ENCODE results near the gene TRIP10. TPM values are rescaled to one million over a fixed set of nuclear protein-coding genes. Genes with fewer than 3 reads are reported as not detected.
A peak's percentile ranks its signal among the peaks of the same experiment; 100 is the strongest.
"Not testable (repeated sequence)": the region's sequence is repeated elsewhere in the genome, so short reads cannot be mapped to it uniquely, and the experiment has no call there.

Gene TRIP10
- total RNA-seq, 2 donors from 2014 or later = 44.8 to 76.5 TPM

DNA sequence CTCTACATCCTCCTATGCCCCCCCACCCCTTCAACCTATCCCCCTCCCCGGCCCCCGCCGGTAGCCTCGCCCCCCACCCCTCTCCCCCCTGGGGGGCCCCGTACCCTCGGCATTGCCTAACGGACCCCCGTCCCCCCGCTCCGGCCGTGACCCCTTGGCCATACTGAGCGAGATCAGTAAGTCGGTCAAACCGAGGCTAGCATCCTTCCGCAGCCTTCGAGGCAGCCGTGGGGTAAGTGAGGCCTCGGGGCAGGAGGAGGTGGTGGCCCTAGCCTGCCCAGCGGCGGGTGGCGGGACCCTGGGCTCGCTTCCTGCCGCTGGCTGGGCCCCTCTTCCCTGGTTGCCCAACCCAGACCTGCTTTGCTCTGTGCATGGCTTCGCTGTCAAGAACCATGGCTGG, 6.5 kb downstream of the TRIP10 start:
- Mint-ChIP-seq H3K36me3 (peaks cover 16% of the 10 kb centered on the region), H3K4me3 (no peak overlapping the region), H3K27ac (no peak overlapping the region), H3K27me3 (no peaks in the 10 kb centered on the region), H3K9me3 (no peaks in the 10 kb centered on the region), H3K4me1 (ENCODE audit: low read depth in 2 of 2) (peaks cover 0 to 20% of the 10 kb centered on the region in 2 donors)
- ATAC-seq = no peak
- DNase-seq (ENCODE audit: low spot score) = no peak

- not testable (repeated sequence) for ATAC-seq; H3K27me3 Mint-ChIP-seq; H3K9me3 Mint-ChIP-seq; H3K27ac Mint-ChIP-seq; DNase-seq (ENCODE audit: low spot score); H3K4me3 Mint-ChIP-seq
- peaks cover 16% of the 10 kb centered on the region for H3K36me3 Mint-ChIP-seq
- peaks cover 4 to 17% of the 10 kb centered on the region in 2 donors for H3K4me1 Mint-ChIP-seq (ENCODE audit: low read depth in 2 of 2)
Measured at GRCh38 chr19:6748543-6748942, 9.1 kb downstream of the TRIP10 start.

- no peaks in the 10 kb centered on the region for H3K27me3 Mint-ChIP-seq
- no peak overlapping the region for H3K4me3 Mint-ChIP-seq
- peaks cover 6 to 13% of the 10 kb centered on the region in 2 donors for H3K4me1 Mint-ChIP-seq (ENCODE audit: low read depth in 2 of 2)
- no peak for DNase-seq (ENCODE audit: low spot score)
- H3K27ac Mint-ChIP-seq = no peak overlapping the region
- no peaks in the 10 kb centered on the region for H3K9me3 Mint-ChIP-seq
- ATAC-seq = no peak
- peaks cover 7% of the 10 kb centered on the region for H3K36me3 Mint-ChIP-seq
Measured at GRCh38 chr19:6750062-6750461, 10.6 kb downstream of the TRIP10 start.

DNA sequence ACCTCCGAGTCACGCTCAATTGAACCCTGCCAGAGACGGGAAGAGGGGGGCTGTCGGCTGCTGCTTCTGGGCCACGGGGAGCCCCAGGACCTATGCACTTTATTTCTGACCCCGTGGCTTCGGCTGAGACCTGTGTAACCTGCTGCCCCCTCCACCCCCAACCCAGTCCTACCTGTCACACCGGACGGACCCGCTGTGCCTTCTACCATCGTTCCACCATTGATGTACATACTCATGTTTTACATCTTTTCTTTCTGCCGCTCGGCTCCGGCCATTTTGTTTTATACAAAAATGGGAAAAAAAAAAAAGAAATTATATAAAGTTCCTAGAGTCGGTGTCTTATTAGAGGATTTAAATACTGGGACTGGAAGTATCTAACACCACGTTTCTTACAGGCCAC, 11.7 kb downstream of the TRIP10 start:
- no peak overlapping the region for H3K4me3 Mint-ChIP-seq
- ATAC-seq = no peak
- H3K36me3 Mint-ChIP-seq = peaks cover 7% of the 10 kb centered on the region
- DNase-seq (ENCODE audit: low spot score) = no peak
- no peaks in the 10 kb centered on the region for H3K9me3 Mint-ChIP-seq
- no peak overlapping the region for H3K27ac Mint-ChIP-seq
- H3K27me3 Mint-ChIP-seq = no peaks in the 10 kb centered on the region
- H3K4me1 Mint-ChIP-seq (ENCODE audit: low read depth in 2 of 2) = peaks cover 6 to 13% of the 10 kb centered on the region in 2 donors

DNA sequence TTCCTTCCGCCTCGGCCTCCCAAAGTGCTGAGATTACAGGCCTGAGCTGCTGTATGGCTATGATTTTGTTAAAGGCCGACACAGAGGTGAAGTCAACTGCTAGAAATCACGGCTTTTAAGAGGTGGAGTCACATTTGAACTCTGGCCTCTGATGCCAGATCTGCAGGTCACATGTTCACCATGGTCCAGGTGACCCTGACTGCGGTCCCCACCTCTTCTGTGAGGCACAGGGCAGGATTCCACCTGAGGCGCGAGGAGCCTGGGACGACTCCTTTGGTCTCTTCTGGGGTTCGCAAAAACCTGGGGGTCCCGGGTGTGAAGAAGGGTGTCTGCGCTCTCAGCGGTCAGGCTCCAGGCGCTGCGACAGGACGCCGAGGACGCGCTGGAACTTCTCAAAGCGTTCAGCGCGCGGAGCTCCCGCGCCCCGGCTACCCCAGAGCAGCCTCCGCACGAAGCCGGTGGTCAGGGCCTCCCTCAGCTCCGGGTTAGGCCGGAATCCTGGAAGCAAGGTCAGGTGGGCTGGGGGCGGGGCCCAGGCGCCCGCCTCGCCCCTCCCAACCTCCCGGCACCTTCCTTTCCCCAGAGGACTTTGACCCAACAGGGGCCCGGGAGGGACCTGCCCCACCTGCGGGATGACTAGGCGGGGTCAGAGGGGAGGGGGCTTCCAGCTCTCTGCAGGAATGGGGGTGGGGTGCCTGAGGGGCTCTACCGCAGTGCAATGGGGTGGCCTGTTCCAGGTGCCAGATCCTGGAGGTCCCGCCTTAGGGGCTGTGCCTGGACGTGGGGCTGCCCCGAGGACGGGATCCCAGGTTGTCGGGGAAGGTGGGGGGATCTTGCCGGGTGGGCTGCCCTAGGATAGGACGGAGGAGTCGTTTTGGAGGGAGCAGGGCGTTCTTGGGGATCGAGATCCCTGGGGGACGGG, 13.0 kb downstream of the TRIP10 start:
- Mint-ChIP-seq H3K36me3 (peaks cover 7% of the 10 kb centered on the region), H3K27me3 (no peaks in the 10 kb centered on the region), H3K4me1 (ENCODE audit: low read depth in 2 of 2) (peaks cover 6 to 13% of the 10 kb centered on the region in 2 donors), H3K27ac (peak overlapping the region in 1 of 2 donors; percentile 31), H3K9me3 (no peaks in the 10 kb centered on the region), H3K4me3 (peak overlapping the region; percentile 81)
- DNase-seq (ENCODE audit: low spot score) (no peak), ATAC-seq (no peak)

- Mint-ChIP-seq H3K9me3 (no peaks in the 10 kb centered on the region), H3K27ac (peak overlapping the region; percentile 31 to 43), H3K4me3 (peak overlapping the region; percentile 81), H3K36me3 (peaks cover 8% of the 10 kb centered on the region), H3K27me3 (no peaks in the 10 kb centered on the region), H3K4me1 (ENCODE audit: low read depth in 2 of 2) (peaks cover 6 to 14% of the 10 kb centered on the region in 2 donors)
- ATAC-seq (peak; percentile 93 to 94), DNase-seq (ENCODE audit: low spot score) (peak; percentile 78)
Measured at GRCh38 chr19:6753178-6754031, 13.9 kb downstream of the TRIP10 start.

GRCh38 chr19:6754136-6754535, 14.7 kb downstream of the TRIP10 start:
- no peak overlapping the region for H3K4me3 Mint-ChIP-seq
- peaks cover 12% of the 10 kb centered on the region for H3K36me3 Mint-ChIP-seq
- H3K27me3 Mint-ChIP-seq = no peaks in the 10 kb centered on the region
- peaks cover 6 to 18% of the 10 kb centered on the region in 2 donors for H3K4me1 Mint-ChIP-seq (ENCODE audit: low read depth in 2 of 2)
- no peak for ATAC-seq
- H3K9me3 Mint-ChIP-seq = no peaks in the 10 kb centered on the region
- no peak for DNase-seq (ENCODE audit: low spot score)
- peak overlapping the region in 1 of 2 donors; percentile 48 for H3K27ac Mint-ChIP-seq

DNA sequence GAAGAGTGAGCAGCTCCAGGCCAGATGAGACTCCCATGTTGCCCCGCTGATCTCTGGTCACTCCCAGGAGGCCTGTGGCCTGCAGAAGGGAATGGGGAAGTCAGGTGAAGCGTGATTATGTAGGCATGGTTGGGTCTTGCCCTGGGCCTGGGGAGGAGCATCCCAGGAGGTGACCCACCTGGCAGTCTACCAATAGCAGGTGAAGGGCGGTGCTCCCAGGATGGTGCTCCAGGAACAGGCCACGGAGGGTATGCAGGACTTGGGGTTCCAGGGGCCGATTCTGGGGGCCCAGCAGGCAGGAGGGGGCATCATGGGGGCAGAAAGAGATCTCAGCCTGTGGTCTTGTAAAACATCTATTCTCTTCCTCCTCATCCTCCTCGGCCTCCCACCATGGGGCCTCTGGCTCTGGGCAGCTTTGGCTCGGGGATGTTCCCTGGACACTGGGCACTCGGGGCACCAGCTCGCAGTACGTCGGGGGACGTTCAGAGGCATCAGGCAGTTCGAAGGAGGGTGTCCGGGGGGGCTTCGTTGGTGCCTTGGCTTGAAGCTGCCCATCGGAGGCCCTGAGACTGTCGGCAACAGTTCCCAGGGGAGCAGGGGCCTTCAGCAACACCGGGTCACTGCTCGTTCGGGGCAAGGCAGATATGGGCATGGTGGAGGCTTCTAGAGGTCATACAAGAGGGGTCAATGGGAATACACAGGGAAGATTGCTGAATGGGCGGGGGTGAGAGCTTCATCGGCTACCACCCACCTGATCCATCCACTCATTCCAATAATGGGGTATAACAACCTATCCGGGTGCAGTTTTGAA, 15.4 kb downstream of the TRIP10 start:
- Mint-ChIP-seq H3K27ac (peak overlapping the region in 1 of 2 donors; percentile 48), H3K27me3 (no peaks in the 10 kb centered on the region), H3K4me1 (ENCODE audit: low read depth in 2 of 2) (peaks cover 6 to 18% of the 10 kb centered on the region in 2 donors), H3K36me3 (peaks cover 7% of the 10 kb centered on the region), H3K4me3 (peak overlapping the region; percentile 12), H3K9me3 (no peaks in the 10 kb centered on the region)
- no peak for ATAC-seq
- DNase-seq (ENCODE audit: low spot score) = no peak

GRCh38 chr19:6760606-6761005, 21.1 kb downstream of the TRIP10 start:
- no peak overlapping the region for H3K4me3 Mint-ChIP-seq

DNA sequence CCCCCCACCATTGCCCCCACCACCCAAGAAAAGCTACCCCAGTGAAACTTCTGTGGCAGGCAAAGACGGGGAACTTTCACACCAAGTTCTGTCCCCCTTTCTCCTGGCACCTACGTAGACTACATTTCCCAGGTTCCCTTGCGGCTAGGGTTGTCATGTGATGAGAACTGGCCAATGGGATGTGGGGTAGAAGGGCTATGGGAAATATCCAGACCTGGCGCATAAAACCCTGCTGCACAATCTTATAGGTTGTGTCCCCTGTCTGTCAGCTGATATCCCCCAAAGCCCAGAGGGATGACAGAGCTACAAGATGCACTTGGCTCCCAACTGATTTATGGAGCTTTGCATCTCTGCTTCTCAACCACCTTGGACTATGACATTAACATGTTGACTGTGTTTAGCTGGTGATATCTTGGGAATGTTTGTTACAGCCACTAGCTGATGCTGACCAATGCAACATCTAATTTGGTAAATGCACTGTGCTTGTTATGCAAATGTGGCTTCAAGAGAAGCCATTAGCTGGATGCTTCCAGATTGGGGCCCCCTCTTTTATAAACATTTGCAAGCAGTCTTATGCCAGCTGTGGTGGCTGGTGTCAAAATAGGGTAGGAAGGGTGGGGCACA, 21.7 kb downstream of the TRIP10 start:
- H3K4me1 Mint-ChIP-seq (ENCODE audit: low read depth in 2 of 2) = peaks cover 3 to 7% of the 10 kb centered on the region in 2 donors
- H3K27me3 Mint-ChIP-seq = no peaks in the 10 kb centered on the region
- H3K27ac Mint-ChIP-seq = no peak overlapping the region
- H3K36me3 Mint-ChIP-seq = peaks cover 5% of the 10 kb centered on the region
- ATAC-seq (peak in 1 of 2 donors; percentile 27), DNase-seq (ENCODE audit: low spot score) (no peak)
- H3K9me3 Mint-ChIP-seq = no peaks in the 10 kb centered on the region
- no peak overlapping the region for H3K4me3 Mint-ChIP-seq

More at GRCh38 chr19:6760606-6761005, 21.1 kb downstream of the TRIP10 start:
- Mint-ChIP-seq H3K9me3 (no peaks in the 10 kb centered on the region), H3K27me3 (no peaks in the 10 kb centered on the region), H3K4me1 (ENCODE audit: low read depth in 2 of 2) (peaks cover 0 to 5% of the 10 kb centered on the region in 2 donors), H3K27ac (no peak overlapping the region), H3K36me3 (peaks cover 5% of the 10 kb centered on the region)
- no peak for DNase-seq (ENCODE audit: low spot score)
- ATAC-seq = no peak

DNA sequence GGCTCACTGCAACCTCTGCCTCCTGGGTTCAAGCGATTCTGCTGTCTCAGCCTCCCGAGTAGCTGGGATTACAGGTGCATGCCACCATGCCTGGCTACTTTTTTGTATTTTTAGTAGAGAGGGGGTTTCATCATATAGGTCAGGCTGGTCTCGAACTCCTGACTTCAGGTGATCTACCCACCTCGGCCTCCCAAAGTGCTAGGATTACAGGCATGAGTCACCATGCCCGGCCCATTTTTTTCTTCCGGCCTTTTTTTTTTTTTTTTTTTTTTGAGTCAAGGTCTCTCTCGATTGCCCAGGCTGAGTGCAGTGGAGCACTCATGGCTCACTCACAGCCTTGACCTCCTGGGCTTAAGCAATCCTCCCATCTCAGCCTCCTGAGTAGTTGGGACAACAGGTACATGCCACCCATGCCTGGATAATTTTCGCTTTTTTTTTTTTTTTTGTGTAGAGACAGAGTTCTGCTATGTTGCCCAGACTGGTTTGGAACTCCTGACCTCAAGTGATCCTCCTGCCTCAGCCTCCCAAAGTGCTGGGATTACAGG, 22.8 kb downstream of the TRIP10 start:
- not testable (repeated sequence) for H3K27me3 Mint-ChIP-seq; H3K9me3 Mint-ChIP-seq; DNase-seq (ENCODE audit: low spot score); H3K27ac Mint-ChIP-seq; H3K36me3 Mint-ChIP-seq; H3K4me3 Mint-ChIP-seq; ATAC-seq
- H3K4me1 Mint-ChIP-seq (ENCODE audit: low read depth in 2 of 2) = peaks cover 12 to 16% of the 10 kb centered on the region in 2 donors

DNA sequence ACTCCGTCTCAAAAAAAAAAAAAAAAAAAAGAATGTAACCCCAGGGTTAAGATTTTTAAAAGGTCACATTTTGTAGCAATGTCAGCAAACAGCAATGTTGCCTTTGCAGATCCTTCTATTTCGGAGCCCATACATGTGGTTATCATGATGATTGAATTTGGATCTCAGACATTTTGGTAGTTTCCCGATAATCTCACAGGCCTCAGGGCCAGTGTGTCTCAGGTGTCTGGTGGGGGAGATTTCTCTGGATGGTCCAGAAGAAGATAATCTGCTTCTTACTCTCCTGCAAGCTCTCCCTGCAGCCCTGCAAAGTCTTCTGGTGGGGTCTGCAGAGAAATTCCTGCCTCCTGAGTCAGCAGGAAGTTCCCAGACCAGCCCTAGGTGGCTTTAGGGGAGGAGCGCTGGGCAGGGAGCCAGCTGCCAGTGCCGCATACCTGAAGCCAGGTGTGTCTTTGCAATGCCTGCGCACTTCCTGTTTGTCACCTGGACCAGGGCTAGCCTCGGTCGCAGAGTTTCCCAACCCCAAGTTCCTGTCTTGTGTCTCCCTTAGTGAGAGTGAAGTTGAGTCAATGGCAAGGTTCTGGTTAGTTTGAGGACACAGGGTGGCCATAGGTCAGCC, 26.4 kb downstream of the TRIP10 start:
- Mint-ChIP-seq H3K36me3 (no peaks in the 10 kb centered on the region), H3K27ac (peak overlapping the region; percentile 66 to 97), H3K27me3 (no peaks in the 10 kb centered on the region), H3K9me3 (no peaks in the 10 kb centered on the region), H3K4me3 (peak overlapping the region; percentile 88), H3K4me1 (ENCODE audit: low read depth in 2 of 2) (peaks cover 31 to 34% of the 10 kb centered on the region in 2 donors)
- DNase-seq (ENCODE audit: low spot score) (no peak), ATAC-seq (no peak)

All from natural killer cell treated with Interleukin-12 subunit alpha and Interleukin-12 subunit beta and Interleukin-15 and Interleukin-18, amount 100 ng/mL, for 72 hours (primary cell).